Uterus (tissue), 4 donors: ENCODE data around the gene CHCHD3. TPM values are rescaled to one million over a fixed set of nuclear protein-coding genes. Genes with fewer than 3 reads are reported as not detected.

Experiments
- DNase-seq, 2 donors: peaks; one replicate each; pipeline ENCODE4 v3.0.0-alpha.2; 2019 to 2020
- H3K27ac ChIP-seq, 2 donors: fragments of 200-600 bp; sonication (generic); 1 replicate in 1 of 2; 2 replicates in 1 of 2; pipeline ENCODE4 v1.5.1; 2016 to 2018
- H3K27me3 ChIP-seq, 2 donors: fragments of 200-600 bp; sonication (generic); one replicate each; pipeline ENCODE4 v1.5.1; 2018 to 2019; ENCODE audit warnings: control low read depth in 1 of 2
- H3K36me3 ChIP-seq, 2 donors: fragments of 200-600 bp; sonication (generic); one replicate each; pipeline ENCODE4 v1.5.1; 2019; ENCODE audit warnings: control low read depth in 1 of 2
- H3K4me1 ChIP-seq, 2 donors: fragments of 200-600 bp; sonication (generic); one replicate each; pipeline ENCODE4 v1.5.1; 2018 to 2019; ENCODE audit warnings: control low read depth in 1 of 2
- H3K4me3 ChIP-seq, 2 donors: fragments of 200-600 bp; sonication (generic); 1 replicate in 1 of 2; 2 replicates in 1 of 2; pipeline ENCODE4 v1.5.1; 2018 to 2019; ENCODE audit warnings: mild to moderate bottlenecking in 1 of 2
- H3K9me3 ChIP-seq, 2 donors: fragments of 200-600 bp; sonication (generic); one replicate each; pipeline ENCODE4 v1.5.1; 2019; ENCODE audit warnings: control low read depth in 1 of 2
- POLR2A ChIP-seq, 2 donors: fragments of 450-650 bp; IDR thresholded peaks; one replicate each; pipeline ENCODE4 v1.6.1; 2016; ENCODE audit warnings: antibody characterized with exemption in 2 of 2, mild to moderate bottlenecking in 1 of 2, moderate library complexity in 1 of 2
- intact Hi-C: fragments of 100-400 bp; cut with DNase I; formaldehyde crosslinking; loops from one replicate; pipeline ENCODE4 v1.15.1; 2023; ENCODE audit warnings: low total_unique reads
- total RNA-seq, 4 donors: library from RNA; depleted of rRNA in 3 of 4; stranded (reverse); fragments of >200 nt in 3 of 4; gene quantifications; one replicate each; pipeline versions ENCODE4 v1.1.0 to v1.2.4, GENCODE V29; 2014 to 2023
- TF ChIP-seq, protein P1 (sequence below), 4 experiments: fragments of 200-600 bp in 2 of 4; fragments of 450-650 bp in 2 of 4; sonication (generic) in 2 of 4; IDR thresholded peaks; one replicate each; pipeline ENCODE4 v1.5.1; 2016 to 2019; ENCODE audit warnings: antibody characterized with exemption in 4 of 4, mild to moderate bottlenecking in 2 of 4, moderate library complexity in 1 of 4
- donor health status: DM: yes; HTN: yes; CAD: no.

The CHCHD3 gene
- total RNA-seq, 4 donors from 2014 or later = 43.5 to 61.0 (median 47.6) TPM

DNA sequence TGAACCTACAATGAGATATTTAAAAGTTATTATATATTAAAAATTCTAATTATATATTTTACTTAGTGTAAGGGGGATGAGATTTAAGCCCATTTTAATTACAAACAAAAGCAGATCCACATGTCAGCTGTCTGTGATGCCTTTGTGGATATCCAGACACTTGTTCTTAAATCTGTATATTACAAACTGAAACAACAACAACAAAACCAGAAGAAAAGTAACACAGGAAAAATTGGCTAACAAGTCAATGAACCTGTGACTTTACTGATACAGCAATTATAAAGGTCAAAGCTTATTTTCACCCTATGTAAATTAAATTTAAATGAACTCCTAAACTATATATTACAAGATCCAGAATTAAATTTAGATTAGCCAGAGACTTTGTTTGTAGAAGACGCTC, 222.7 kb downstream of the CHCHD3 start:
- H3K27me3 ChIP-seq = no peaks in the 10 kb centered on the region
- TF ChIP-seq, protein P1, sequence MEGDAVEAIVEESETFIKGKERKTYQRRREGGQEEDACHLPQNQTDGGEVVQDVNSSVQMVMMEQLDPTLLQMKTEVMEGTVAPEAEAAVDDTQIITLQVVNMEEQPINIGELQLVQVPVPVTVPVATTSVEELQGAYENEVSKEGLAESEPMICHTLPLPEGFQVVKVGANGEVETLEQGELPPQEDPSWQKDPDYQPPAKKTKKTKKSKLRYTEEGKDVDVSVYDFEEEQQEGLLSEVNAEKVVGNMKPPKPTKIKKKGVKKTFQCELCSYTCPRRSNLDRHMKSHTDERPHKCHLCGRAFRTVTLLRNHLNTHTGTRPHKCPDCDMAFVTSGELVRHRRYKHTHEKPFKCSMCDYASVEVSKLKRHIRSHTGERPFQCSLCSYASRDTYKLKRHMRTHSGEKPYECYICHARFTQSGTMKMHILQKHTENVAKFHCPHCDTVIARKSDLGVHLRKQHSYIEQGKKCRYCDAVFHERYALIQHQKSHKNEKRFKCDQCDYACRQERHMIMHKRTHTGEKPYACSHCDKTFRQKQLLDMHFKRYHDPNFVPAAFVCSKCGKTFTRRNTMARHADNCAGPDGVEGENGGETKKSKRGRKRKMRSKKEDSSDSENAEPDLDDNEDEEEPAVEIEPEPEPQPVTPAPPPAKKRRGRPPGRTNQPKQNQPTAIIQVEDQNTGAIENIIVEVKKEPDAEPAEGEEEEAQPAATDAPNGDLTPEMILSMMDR (IDR thresholded peaks at IDR 0.05) = no peak
- no peak for TF ChIP-seq POLR2A (IDR thresholded peaks at IDR 0.05)
- H3K36me3 ChIP-seq = no peaks in the 10 kb centered on the region

DNA sequence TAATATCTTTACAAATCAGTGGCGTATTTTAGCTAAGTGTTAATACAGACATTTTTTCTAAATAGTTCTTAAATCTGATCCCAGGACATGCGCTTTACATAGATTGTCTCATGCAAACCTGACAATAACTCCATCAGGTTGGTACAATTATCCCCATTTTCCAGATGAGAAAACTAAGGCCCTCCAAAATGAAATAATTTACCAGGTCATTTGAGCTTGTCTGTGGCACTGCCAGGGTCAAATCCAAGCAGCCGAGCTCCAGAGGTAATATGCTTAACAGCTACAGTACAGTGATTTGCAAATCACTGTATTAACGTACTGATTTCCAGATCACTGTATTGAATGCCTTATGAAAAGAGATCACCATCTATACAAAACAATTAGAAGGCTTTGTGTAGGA, 223.1 kb downstream of the CHCHD3 start:
- no peaks in the 10 kb centered on the region for H3K9me3 ChIP-seq

More for the DNA sequence above, 222.7 kb downstream of the CHCHD3 start:
- H3K4me3 ChIP-seq = no peak overlapping the region
- H3K4me1 ChIP-seq = no peaks in the 10 kb centered on the region
- intact Hi-C loops = no loop called here
- H3K27ac ChIP-seq = no peak overlapping the region
- H3K9me3 ChIP-seq = no peaks in the 10 kb centered on the region
- DNase-seq = no peak

DNA sequence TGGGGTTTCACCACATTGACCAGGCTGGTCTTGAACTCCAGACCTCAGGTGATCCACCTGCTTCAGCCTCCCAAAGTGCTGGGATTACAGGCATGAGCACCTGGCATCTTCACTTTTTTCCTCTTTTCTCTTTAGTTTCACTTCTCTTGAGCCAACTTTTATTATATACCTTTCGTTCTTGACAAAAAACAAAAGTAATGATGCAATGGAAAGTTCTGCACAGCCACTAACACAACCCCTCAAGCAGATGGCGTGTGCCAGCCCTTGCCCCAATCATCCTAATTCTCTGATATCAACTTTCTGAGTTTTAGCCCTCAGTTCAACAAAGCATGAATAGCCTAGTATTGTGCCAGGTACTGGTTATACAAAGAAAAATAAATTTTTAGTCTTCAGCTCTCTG, 223.6 kb downstream of the CHCHD3 start:
- DNase-seq = no peak
- no peak overlapping the region for H3K27ac ChIP-seq
- intact Hi-C loops = no loop called here
- no peak overlapping the region for H3K4me3 ChIP-seq
- H3K9me3 ChIP-seq = no peaks in the 10 kb centered on the region
- no peaks in the 10 kb centered on the region for H3K27me3 ChIP-seq
- no peak for TF ChIP-seq POLR2A (IDR thresholded peaks at IDR 0.05)
- TF ChIP-seq, protein P1 (IDR thresholded peaks at IDR 0.05) = no peak
- H3K4me1 ChIP-seq = no peaks in the 10 kb centered on the region
- H3K36me3 ChIP-seq = no peaks in the 10 kb centered on the region

More for the DNA sequence above, 223.1 kb downstream of the CHCHD3 start:
- H3K4me3 ChIP-seq = no peak overlapping the region
- H3K4me1 ChIP-seq = no peaks in the 10 kb centered on the region
- no peak overlapping the region for H3K27ac ChIP-seq
- no peaks in the 10 kb centered on the region for H3K27me3 ChIP-seq
- no peaks in the 10 kb centered on the region for H3K36me3 ChIP-seq
- no peak for DNase-seq
- intact Hi-C loops = no loop called here
- TF ChIP-seq, protein P1 (IDR thresholded peaks at IDR 0.05) = no peak
- no peak for TF ChIP-seq POLR2A (IDR thresholded peaks at IDR 0.05)

DNA sequence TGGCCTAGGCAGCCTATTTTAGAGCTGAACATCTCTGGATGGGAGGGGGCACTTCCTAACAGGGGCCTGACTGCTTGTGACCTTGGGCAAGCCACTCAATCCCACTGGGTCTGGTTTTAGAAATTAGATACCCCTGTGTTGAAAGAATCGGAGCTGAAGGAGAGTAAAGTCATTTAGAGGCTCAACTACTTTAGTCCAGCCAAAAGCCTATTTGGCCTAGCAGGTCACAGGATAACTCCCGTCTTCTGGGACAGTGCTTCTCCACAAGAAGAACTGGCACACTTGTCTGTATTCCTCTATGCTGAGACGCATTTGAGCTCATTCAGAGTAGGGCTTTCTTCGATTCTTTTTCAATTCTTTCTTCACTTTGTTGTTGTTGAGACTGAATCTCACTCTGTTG, 224.2 kb downstream of the CHCHD3 start:
- Histone ChIP-seq H3K4me3 (no peak overlapping the region), H3K4me1 (no peaks in the 10 kb centered on the region), H3K27me3 (no peaks in the 10 kb centered on the region), H3K9me3 (no peaks in the 10 kb centered on the region), H3K27ac (no peak overlapping the region), H3K36me3 (no peaks in the 10 kb centered on the region)
- intact Hi-C loops = no loop called here
- TF ChIP-seq, protein P1 (IDR thresholded peaks at IDR 0.05) = no peak
- no peak for TF ChIP-seq POLR2A (IDR thresholded peaks at IDR 0.05)
- DNase-seq = no peak

DNA sequence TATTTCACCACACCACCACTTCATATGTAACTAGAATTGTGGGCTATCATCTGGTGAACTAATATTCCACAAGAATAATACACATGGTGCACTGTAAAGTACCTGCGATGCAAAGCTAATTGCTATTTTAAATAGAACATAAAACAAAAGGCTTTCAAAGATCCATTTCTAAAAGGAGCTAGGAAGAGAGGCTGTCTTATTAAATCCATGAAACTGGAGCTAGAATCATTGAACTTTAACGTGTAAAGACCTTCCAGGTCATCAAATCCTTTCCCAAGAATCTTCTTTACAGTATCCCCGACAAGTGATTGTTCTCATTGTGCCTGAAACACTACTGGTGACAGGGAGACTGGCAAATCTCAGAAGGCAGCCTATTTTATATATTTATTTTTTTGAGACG, 224.9 kb downstream of the CHCHD3 start:
- no peak for DNase-seq
- TF ChIP-seq, protein P1 (IDR thresholded peaks at IDR 0.05) = no peak
- no peak for TF ChIP-seq POLR2A (IDR thresholded peaks at IDR 0.05)
- no peaks in the 10 kb centered on the region for H3K36me3 ChIP-seq
- no peak overlapping the region for H3K27ac ChIP-seq
- intact Hi-C loops = no loop called here
- H3K4me1 ChIP-seq = no peaks in the 10 kb centered on the region
- H3K9me3 ChIP-seq = no peaks in the 10 kb centered on the region
- no peak overlapping the region for H3K4me3 ChIP-seq
- no peaks in the 10 kb centered on the region for H3K27me3 ChIP-seq
